ENCODE data around the gene EIF2B5.
"Not testable (repeated sequence)": the region's sequence is repeated elsewhere in the genome, so short reads cannot be mapped to it uniquely, and the experiment has no call there.

EIF2B5 gene

DNA sequence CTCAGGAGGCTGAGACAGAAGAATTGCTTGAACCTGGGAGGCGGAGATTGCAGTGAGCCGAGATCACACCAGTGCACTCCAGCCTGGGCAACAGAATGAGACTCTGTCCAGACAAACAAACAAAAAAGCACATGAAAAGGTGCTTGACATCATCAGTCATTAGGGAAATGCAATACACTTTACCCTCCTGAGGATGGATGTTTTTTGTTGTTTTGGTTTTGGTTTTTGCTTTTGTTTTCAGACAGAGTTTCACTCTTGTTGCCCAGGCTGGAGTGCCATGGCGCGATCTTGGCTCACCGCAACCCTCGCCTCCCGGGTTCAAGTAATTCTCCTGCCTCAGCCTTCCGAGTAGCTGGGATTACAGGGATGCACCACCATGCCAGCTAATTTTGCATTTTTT lies 14.1 kb upstream of the EIF2B5 start:
- H3K4me3 ChIP-seq (ENCODE audit: low read depth in 1 of 5, low read length in 5 of 5); H3K27me3 ChIP-seq (ENCODE audit: control insufficient read depth in 5 of 5, insufficient read depth in 4 of 5, low read length in 5 of 5); H3K27ac ChIP-seq (ENCODE audit: low read depth, low read length): not testable (repeated sequence)

DNA sequence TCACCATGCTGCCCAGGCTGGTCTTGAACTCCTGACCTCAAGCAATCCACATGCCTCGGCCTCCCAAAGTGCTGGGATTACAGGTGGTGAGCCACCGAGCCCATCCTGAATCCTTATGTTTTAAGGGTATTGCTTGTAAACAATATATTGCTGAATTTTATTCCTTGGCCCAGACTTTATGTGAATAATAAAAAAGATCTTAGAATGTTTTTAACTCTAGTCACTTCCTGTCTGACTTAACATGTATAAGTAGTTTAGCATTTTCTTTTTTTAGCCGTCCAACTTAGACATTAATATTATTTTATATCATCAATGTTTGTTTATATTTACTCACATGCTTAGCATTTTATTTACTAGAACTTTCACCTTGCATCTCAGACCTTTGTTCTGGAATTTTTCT lies 9.2 kb upstream of the EIF2B5 start:
- Histone ChIP-seq H3K4me1 (ENCODE audit: control insufficient read depth in 5 of 5, insufficient read depth in 5 of 5, low read length in 5 of 5) (no peaks in the 10 kb centered on the region), H3K36me3 (ENCODE audit: control insufficient read depth in 5 of 5, insufficient read depth in 5 of 5, low read length in 5 of 5) (no peaks in the 10 kb centered on the region), H3K27me3 (ENCODE audit: control insufficient read depth in 5 of 5, insufficient read depth in 4 of 5, low read length in 5 of 5) (no peaks in the 10 kb centered on the region), H3K4me3 (ENCODE audit: low read depth in 1 of 5, low read length in 5 of 5) (no peak overlapping the region), H3K27ac (ENCODE audit: low read depth, low read length) (no peak overlapping the region), H3K9me3 (ENCODE audit: control insufficient read depth in 5 of 5, low read length in 5 of 5) (no peaks in the 10 kb centered on the region), H3K9ac (ENCODE audit: low read length in 5 of 5) (no peak overlapping the region)

More for the DNA sequence above, 14.1 kb upstream of the EIF2B5 start:
- H3K9me3 ChIP-seq (ENCODE audit: control insufficient read depth in 5 of 5, low read length in 5 of 5); H3K36me3 ChIP-seq (ENCODE audit: control insufficient read depth in 5 of 5, insufficient read depth in 5 of 5, low read length in 5 of 5); H3K4me1 ChIP-seq (ENCODE audit: control insufficient read depth in 5 of 5, insufficient read depth in 5 of 5, low read length in 5 of 5); H3K9ac ChIP-seq (ENCODE audit: low read length in 5 of 5): not testable (repeated sequence)

DNA sequence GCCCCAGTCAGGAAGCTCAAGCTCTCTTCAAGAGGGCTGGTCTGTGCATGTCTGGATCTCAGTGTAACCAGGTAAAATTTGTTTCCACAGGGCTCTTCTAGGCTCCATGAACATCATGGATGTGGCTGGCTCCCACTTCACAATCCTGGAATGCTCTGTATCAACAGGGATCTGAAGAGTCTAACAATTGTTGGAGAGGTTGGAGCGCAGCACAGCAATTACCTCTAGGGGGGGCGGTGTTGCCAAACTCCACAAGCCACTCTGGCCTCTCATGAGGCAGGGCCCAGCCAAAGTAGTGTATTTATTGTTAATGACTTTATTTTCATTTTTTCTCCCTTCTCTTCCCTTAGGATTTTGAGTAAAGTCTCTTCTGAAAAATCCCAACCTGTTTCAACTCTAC lies 6.1 kb upstream of the EIF2B5 start:
- no peaks in the 10 kb centered on the region for H3K27me3 ChIP-seq (ENCODE audit: control insufficient read depth in 5 of 5, insufficient read depth in 4 of 5, low read length in 5 of 5)
- H3K4me3 ChIP-seq (ENCODE audit: low read depth in 1 of 5, low read length in 5 of 5) = no peak overlapping the region
- no peaks in the 10 kb centered on the region for H3K9me3 ChIP-seq (ENCODE audit: control insufficient read depth in 5 of 5, low read length in 5 of 5)
- no peaks in the 10 kb centered on the region for H3K36me3 ChIP-seq (ENCODE audit: control insufficient read depth in 5 of 5, insufficient read depth in 5 of 5, low read length in 5 of 5)
- H3K27ac ChIP-seq (ENCODE audit: low read depth, low read length) = no peak overlapping the region
- H3K4me1 ChIP-seq (ENCODE audit: control insufficient read depth in 5 of 5, insufficient read depth in 5 of 5, low read length in 5 of 5) = peaks cover 2 to 6% (median 5%) of the 10 kb centered on the region in 5 donors
- no peak overlapping the region for H3K9ac ChIP-seq (ENCODE audit: low read length in 5 of 5)

DNA sequence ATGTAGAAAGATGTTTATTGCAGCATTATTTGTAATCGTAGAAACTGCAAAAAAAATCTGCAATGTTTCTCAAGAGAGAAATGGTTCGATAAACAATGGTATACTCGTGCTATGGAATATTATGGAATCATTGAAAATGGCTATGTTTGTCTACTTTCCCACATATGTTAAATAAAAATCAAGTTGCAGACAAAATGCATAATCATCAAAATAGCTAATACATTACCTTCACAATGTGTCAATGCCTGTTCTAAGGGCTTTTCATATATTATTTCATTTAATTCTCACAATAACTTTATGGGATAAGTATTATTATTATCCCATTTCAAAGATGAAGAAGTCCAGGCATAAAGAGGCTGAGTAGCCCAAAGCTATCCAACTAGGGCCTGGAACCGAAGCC lies 2.2 kb upstream of the EIF2B5 start:
- Histone ChIP-seq H3K36me3 (ENCODE audit: control insufficient read depth in 5 of 5, insufficient read depth in 5 of 5, low read length in 5 of 5) (peaks cover 2 to 7% (median 5%) of the 10 kb centered on the region in 5 donors), H3K4me1 (ENCODE audit: control insufficient read depth in 5 of 5, insufficient read depth in 5 of 5, low read length in 5 of 5) (peaks cover 10 to 38% (median 32%) of the 10 kb centered on the region in 5 donors), H3K4me3 (ENCODE audit: low read depth in 1 of 5, low read length in 5 of 5) (no peak overlapping the region), H3K9ac (ENCODE audit: low read length in 5 of 5) (no peak overlapping the region), H3K9me3 (ENCODE audit: control insufficient read depth in 5 of 5, low read length in 5 of 5) (no peaks in the 10 kb centered on the region), H3K27ac (ENCODE audit: low read depth, low read length) (no peak overlapping the region), H3K27me3 (ENCODE audit: control insufficient read depth in 5 of 5, insufficient read depth in 4 of 5, low read length in 5 of 5) (no peaks in the 10 kb centered on the region)

DNA sequence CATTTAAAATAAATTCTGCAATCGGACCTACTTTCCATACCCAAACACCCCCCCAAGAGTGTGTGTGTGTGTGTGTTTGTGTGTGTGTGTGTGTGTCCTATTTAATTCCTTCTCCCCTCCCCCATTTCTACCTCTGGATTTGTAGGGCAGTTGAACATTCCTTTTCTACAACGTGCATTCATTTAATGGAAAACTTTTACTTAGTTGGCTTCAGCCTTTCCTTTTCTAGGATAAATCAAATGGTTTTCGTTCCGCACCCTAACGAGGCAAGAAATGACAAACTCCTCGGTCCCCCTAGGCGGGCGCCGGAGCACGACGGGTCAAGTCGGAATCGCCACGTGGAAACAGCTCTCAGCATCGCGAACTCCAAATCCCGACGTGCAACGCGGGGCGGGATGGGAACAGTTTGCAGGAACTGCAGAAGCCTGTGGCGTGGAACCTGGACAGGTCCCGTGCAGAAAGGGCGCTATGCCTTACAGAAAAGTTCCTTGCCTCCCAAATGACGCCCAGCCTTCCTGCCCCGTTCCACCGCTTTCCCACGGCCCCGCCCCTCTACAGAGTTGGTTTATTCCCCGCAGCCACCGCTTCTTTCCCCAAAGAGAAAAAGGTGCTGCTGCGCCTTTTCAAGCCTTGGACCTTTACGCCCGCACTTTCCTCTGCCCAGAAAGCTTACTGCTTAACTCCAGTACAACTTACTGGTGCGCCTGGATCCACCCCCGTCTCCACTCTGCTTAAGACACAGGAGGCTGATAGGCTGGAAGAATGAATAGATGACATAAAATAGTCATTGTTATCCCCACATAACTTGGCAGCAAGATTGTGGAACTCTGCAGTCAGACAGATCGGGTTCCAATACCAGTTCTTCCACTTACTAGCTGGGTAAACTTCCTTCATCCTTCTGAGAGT lies 1.1 kb upstream of the EIF2B5 start:
- Histone ChIP-seq H3K27me3 (ENCODE audit: control insufficient read depth in 5 of 5, insufficient read depth in 4 of 5, low read length in 5 of 5) (no peaks in the 10 kb centered on the region), H3K36me3 (ENCODE audit: control insufficient read depth in 5 of 5, insufficient read depth in 5 of 5, low read length in 5 of 5) (peaks cover 5 to 17% (median 8%) of the 10 kb centered on the region in 5 donors), H3K4me3 (ENCODE audit: low read depth in 1 of 5, low read length in 5 of 5) (peak overlapping the region; percentile 92 to 99 (median 95))

DNA sequence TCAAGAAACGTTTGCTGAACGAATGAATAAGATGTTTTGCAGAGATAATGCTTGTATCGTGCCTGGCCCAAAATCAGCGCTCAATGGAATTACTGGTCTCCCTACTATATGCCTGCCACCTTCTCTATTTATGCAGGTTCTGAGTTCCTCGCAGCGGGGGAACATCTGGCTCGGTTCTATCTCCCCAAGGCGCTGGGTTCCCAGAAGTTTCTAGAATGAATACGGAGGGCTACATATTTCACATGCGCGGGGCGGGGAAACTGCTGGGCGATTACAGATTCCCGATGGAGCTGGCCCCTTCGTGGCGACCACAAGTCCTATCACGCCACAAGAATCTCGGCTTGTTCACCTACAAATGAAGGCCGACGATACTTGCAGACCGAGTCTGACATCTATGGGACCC lies 411 bp upstream of the EIF2B5 start:
- Histone ChIP-seq H3K27ac (ENCODE audit: low read depth, low read length) (peak overlapping the region; percentile 88), H3K4me1 (ENCODE audit: control insufficient read depth in 5 of 5, insufficient read depth in 5 of 5, low read length in 5 of 5) (peaks cover 10 to 38% (median 32%) of the 10 kb centered on the region in 5 donors), H3K9ac (ENCODE audit: low read length in 5 of 5) (peak overlapping the region; percentile 90 to 99 (median 94))

More for the DNA sequence above, 1.1 kb upstream of the EIF2B5 start:
- H3K4me1 ChIP-seq (ENCODE audit: control insufficient read depth in 5 of 5, insufficient read depth in 5 of 5, low read length in 5 of 5) = peaks cover 10 to 38% (median 32%) of the 10 kb centered on the region in 5 donors
- H3K27ac ChIP-seq (ENCODE audit: low read depth, low read length) = peak overlapping the region; percentile 88
- peak overlapping the region; percentile 90 to 99 (median 94) for H3K9ac ChIP-seq (ENCODE audit: low read length in 5 of 5)
- H3K9me3 ChIP-seq (ENCODE audit: control insufficient read depth in 5 of 5, low read length in 5 of 5) = no peaks in the 10 kb centered on the region

DNA sequence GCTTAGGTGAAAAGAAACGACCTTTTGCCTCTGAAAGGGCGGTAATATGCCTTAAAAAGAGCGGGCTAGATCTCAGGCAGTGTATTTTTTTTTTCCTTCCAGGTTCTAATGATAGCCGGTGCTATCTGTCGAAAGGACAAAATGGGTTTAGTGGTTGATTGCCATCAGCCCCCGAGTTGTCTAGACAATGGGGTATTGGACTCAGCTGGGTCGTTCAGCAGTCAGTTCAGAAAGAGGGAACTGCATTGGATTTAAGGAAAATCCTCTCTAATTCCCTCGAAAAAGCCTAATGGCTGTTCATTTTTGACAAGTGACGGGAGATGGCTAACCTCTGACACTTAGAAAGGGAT lies 728 bp downstream of the EIF2B5 start:
- H3K9ac ChIP-seq (ENCODE audit: low read length in 5 of 5) = peak overlapping the region; percentile 90 to 99 (median 94)
- no peaks in the 10 kb centered on the region for H3K9me3 ChIP-seq (ENCODE audit: control insufficient read depth in 5 of 5, low read length in 5 of 5)
- no peaks in the 10 kb centered on the region for H3K27me3 ChIP-seq (ENCODE audit: control insufficient read depth in 5 of 5, insufficient read depth in 4 of 5, low read length in 5 of 5)
- H3K27ac ChIP-seq (ENCODE audit: low read depth, low read length) = peak overlapping the region; percentile 88
- H3K4me1 ChIP-seq (ENCODE audit: control insufficient read depth in 5 of 5, insufficient read depth in 5 of 5, low read length in 5 of 5) = peaks cover 10 to 38% (median 32%) of the 10 kb centered on the region in 5 donors
- peak overlapping the region; percentile 92 to 99 (median 95) for H3K4me3 ChIP-seq (ENCODE audit: low read depth in 1 of 5, low read length in 5 of 5)
- H3K36me3 ChIP-seq (ENCODE audit: control insufficient read depth in 5 of 5, insufficient read depth in 5 of 5, low read length in 5 of 5) = peaks cover 11 to 30% (median 19%) of the 10 kb centered on the region in 5 donors

More for the DNA sequence above, 411 bp upstream of the EIF2B5 start:
- peak overlapping the region; percentile 92 to 99 (median 95) for H3K4me3 ChIP-seq (ENCODE audit: low read depth in 1 of 5, low read length in 5 of 5)
- H3K36me3 ChIP-seq (ENCODE audit: control insufficient read depth in 5 of 5, insufficient read depth in 5 of 5, low read length in 5 of 5) = peaks cover 5 to 19% (median 8%) of the 10 kb centered on the region in 5 donors
- H3K27me3 ChIP-seq (ENCODE audit: control insufficient read depth in 5 of 5, insufficient read depth in 4 of 5, low read length in 5 of 5) = no peaks in the 10 kb centered on the region
- no peaks in the 10 kb centered on the region for H3K9me3 ChIP-seq (ENCODE audit: control insufficient read depth in 5 of 5, low read length in 5 of 5)

DNA sequence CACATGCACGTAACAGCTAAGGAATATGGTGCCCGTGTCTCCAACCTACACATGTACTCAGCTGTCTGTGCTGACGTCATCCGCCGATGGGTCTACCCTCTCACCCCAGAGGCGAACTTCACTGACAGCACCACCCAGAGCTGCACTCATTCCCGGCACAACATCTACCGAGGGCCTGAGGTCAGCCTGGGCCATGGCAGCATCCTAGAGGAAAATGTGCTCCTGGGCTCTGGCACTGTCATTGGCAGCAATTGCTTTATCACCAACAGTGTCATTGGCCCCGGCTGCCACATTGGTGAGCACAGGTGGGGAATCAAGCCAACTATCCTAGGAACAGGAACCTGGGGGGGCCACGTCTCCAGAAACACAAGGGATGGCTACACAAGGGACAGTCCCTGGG lies 5.3 kb downstream of the EIF2B5 start:
- Histone ChIP-seq H3K9me3 (ENCODE audit: control insufficient read depth in 5 of 5, low read length in 5 of 5) (no peaks in the 10 kb centered on the region), H3K27me3 (ENCODE audit: control insufficient read depth in 5 of 5, insufficient read depth in 4 of 5, low read length in 5 of 5) (no peaks in the 10 kb centered on the region), H3K36me3 (ENCODE audit: control insufficient read depth in 5 of 5, insufficient read depth in 5 of 5, low read length in 5 of 5) (peaks cover 25 to 75% (median 64%) of the 10 kb centered on the region in 5 donors), H3K9ac (ENCODE audit: low read length in 5 of 5) (no peak overlapping the region), H3K4me3 (ENCODE audit: low read depth in 1 of 5, low read length in 5 of 5) (no peak overlapping the region), H3K27ac (ENCODE audit: low read depth, low read length) (no peak overlapping the region), H3K4me1 (ENCODE audit: control insufficient read depth in 5 of 5, insufficient read depth in 5 of 5, low read length in 5 of 5) (peaks cover 3 to 21% (median 20%) of the 10 kb centered on the region in 5 donors)

DNA sequence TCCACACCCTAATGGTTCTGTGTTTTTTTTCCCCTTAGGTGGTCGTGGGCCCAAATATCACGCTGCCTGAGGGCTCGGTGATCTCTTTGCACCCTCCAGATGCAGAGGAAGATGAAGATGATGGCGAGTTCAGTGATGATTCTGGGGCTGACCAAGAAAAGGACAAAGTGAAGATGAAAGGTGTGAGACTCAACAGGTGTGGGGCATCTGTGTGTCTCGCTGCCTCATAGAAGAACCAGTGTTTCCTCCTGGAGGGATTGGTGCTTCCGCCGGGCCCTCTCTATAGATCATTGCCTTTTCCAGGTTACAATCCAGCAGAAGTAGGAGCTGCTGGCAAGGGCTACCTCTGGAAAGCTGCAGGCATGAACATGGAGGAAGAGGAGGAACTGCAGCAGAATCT lies 7.0 kb downstream of the EIF2B5 start:
- Histone ChIP-seq H3K27me3 (ENCODE audit: control insufficient read depth in 5 of 5, insufficient read depth in 4 of 5, low read length in 5 of 5) (no peaks in the 10 kb centered on the region), H3K4me3 (ENCODE audit: low read depth in 1 of 5, low read length in 5 of 5) (no peak overlapping the region), H3K9ac (ENCODE audit: low read length in 5 of 5) (no peak overlapping the region), H3K36me3 (ENCODE audit: control insufficient read depth in 5 of 5, insufficient read depth in 5 of 5, low read length in 5 of 5) (peaks cover 19 to 85% (median 69%) of the 10 kb centered on the region in 5 donors), H3K27ac (ENCODE audit: low read depth, low read length) (no peak overlapping the region), H3K4me1 (ENCODE audit: control insufficient read depth in 5 of 5, insufficient read depth in 5 of 5, low read length in 5 of 5) (peaks cover 0 to 6% (median 2%) of the 10 kb centered on the region in 5 donors), H3K9me3 (ENCODE audit: control insufficient read depth in 5 of 5, low read length in 5 of 5) (no peaks in the 10 kb centered on the region)

DNA sequence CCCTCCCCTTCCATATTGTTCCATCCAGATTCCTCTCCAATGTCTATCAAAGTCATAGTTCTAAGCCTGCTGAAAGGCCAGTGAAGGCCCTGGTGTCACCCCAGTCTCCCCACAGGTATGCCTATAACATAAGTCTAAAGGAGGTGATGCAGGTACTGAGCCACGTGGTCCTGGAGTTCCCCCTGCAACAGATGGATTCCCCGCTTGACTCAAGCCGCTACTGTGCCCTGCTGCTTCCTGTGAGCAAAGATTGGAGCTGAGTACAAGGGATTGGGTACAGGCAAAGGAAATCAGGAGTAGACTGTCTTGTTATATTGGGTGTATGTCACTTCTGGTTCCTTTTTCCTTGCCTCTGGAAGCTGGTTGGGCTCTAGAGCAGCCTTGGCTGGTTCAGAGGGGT lies 8.2 kb downstream of the EIF2B5 start:
- Histone ChIP-seq H3K9me3 (ENCODE audit: control insufficient read depth in 5 of 5, low read length in 5 of 5) (no peaks in the 10 kb centered on the region), H3K9ac (ENCODE audit: low read length in 5 of 5) (no peak overlapping the region), H3K27me3 (ENCODE audit: control insufficient read depth in 5 of 5, insufficient read depth in 4 of 5, low read length in 5 of 5) (no peaks in the 10 kb centered on the region), H3K4me1 (ENCODE audit: control insufficient read depth in 5 of 5, insufficient read depth in 5 of 5, low read length in 5 of 5) (peaks cover 0 to 6% (median 0%) of the 10 kb centered on the region in 5 donors), H3K4me3 (ENCODE audit: low read depth in 1 of 5, low read length in 5 of 5) (no peak overlapping the region), H3K36me3 (ENCODE audit: control insufficient read depth in 5 of 5, insufficient read depth in 5 of 5, low read length in 5 of 5) (peaks cover 19 to 76% (median 67%) of the 10 kb centered on the region in 5 donors), H3K27ac (ENCODE audit: low read depth, low read length) (no peak overlapping the region)
